GM21723 (cell line): ENCODE data around the gene GGTLC3.
"Not testable (repeated sequence)": the region's sequence is repeated elsewhere in the genome, so short reads cannot be mapped to it uniquely, and the experiment has no call there.

Experiments
- ATAC-seq: cut with Tn5 transposase; IDR thresholded peaks from one replicate; pipeline ENCODE4 v1.9.1; 2021; ENCODE audit warnings: mild to moderate bottlenecking, moderate library complexity; ENCODE audit not compliant: unreplicated experiment

The GGTLC3 gene

DNA sequence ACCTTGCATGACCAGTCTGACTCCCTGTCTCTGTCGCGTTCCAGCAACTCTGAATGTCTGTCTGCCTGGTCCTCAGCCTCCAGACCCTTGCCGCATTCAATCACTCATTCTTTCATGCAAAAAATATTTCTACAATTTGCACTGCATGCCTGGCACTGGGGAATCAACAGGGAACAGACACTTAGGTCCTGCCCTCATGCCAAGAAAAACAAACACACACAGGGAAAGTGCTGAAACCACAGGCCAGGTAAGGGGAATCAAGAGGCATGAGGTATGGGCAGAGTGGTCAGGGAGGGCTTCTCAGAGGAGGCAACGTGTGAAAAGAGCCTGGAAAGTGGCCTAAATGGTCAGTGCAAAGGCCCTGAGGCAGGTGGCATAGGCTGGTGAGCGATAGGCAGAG lies at the start of gene GGTLC3:
TSS of gene GGTLC3 (minus strand) at position 101 of the 400 bp plus-strand sequence. CDS start 264 bp downstream, outside the sequence.
- not testable (repeated sequence) for ATAC-seq

DNA sequence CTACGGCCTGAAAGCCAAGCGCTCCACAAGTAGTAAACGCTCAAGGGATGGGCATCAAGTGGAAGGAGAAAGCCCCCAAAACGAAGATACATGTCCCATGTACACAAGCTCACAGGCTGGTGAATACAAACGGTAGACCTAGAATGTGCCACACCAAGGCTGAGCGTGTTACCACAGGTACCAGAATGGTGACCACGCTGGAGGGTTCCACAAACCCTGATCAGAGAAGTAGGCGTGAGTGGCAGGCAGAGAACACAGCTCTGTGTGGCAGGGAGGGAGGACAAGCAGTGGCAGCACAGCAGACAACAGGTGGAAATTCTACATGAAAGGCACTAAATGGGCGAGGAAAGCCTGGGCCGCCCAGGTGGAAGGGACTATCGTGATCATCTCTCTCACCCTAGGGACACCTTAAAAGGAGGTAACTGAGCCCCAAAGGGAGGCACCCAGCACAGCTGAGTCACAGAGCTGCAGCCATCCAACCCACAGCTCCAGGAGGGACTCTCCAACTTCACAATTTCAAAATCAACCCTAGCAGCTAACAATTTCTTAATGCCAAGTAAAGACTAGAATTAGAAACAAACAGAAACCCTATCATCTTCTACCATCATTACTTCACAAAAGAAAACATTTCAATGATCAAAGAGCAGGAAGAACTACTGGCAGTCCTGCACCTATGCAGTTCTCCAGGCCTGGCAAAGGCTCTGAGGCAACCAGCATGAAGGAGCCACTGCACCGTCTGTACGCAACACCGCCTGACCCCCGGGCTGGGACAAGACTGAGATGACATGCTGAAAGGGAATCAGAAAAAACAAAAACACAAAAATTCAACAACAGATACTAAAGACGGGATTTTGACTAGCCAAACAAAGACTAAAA lies 42.4 kb upstream of the GGTLC3 start:
- not testable (repeated sequence) for ATAC-seq

- ATAC-seq, result not testable (repeated sequence)
Measured at GRCh38 chr22:18558939-18559338, 41.0 kb upstream of the GGTLC3 start.

DNA sequence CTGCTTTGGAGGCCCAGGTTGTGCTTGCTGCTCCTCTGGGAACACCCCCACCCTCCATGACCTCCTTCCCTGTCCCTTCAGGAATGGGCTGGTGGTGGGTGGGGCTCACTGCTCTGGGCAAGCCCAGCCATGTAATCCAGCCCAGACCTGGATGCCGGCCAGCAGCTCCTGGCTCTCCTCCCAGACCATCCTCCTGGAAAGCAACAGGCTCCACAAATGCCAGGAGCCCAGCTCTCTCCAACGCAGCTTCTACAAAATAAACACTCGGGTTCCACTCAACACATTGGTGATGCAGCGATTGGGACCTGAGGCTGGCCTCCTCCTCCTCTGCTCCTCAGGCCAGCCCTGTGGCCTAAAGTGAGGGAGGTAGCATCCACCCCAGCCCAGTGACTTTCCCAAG lies 40.6 kb upstream of the GGTLC3 start:
- ATAC-seq, result not testable (repeated sequence)

GRCh38 chr22:18554280-18555256 lies 36.6 kb upstream of the GGTLC3 start:
- not testable (repeated sequence) for ATAC-seq

DNA sequence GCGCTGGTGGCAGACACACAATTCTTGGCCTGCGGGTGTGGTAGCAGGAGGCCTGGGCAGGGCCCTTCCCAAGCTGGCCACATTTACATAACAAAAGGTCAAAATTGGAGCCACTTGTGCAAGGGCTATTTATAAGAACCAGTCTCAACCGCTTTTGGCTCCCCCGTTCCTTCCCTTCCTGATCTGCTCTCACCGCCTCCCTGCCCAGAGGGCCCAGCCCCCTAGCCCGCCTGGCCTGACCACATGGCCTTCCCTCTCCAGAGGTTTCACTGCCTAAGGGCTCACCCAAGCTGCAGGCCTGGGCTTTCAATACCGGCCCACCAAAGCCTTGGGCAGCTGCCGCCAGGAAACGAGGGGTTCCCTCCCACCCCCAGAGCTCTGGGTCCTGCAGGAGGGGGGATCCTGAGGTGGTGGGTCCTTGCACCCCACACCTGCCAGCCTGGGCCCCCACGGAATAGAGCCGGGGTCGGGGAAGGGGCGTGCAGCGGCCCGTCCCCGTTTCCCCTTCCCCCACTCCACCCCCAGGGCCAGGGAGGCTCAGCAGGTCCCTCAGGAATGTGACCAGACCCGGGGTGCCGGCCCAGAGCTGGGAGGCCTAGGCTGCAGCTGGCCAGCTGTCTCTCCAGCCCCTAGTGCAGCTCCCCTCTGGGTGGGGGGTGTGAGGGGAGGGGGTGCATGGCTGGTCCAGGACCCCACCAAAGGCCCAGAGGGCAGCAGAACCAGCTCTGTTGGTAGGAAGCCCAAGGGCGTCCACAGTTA lies 35.1 kb upstream of the GGTLC3 start:
- not testable (repeated sequence) for ATAC-seq

- ATAC-seq, result not testable (repeated sequence)
Measured at GRCh38 chr22:18551046-18551445, 33.1 kb upstream of the GGTLC3 start.

DNA sequence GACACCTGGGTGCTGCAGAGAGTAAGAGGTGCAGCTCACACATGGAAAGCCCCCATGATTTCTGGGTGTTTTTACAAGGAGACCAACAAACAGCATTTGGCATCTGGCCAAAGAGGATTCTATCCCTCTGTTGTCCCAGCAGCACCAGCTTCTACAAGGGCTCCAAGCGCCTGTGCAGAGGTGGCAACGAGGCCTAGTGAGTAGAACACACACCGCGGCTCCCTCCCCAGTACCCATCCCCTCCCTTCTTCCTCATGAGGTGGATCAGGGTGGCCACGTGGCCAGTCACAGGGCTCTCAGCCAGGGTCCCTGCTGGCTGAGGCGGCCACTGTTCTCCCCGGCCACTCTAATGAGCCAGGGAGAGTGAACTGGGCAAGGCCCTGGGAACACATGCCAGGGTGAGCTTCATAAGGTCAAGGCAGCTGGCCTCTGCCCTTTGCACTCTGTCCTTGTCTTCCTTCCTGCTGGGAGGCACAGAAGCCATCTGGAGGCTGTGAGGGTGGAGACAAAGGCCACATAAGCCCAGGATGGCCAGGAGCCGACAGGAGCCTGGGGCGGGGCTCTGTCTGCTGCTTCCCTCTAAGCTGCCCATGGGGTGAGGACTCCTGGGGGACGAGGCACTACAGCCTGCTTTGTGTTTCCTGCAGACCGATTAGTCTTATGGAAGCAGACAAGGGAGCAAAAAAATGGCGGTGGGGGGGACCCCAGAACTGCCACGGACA lies 31.7 kb upstream of the GGTLC3 start:
- not testable (repeated sequence) for ATAC-seq

DNA sequence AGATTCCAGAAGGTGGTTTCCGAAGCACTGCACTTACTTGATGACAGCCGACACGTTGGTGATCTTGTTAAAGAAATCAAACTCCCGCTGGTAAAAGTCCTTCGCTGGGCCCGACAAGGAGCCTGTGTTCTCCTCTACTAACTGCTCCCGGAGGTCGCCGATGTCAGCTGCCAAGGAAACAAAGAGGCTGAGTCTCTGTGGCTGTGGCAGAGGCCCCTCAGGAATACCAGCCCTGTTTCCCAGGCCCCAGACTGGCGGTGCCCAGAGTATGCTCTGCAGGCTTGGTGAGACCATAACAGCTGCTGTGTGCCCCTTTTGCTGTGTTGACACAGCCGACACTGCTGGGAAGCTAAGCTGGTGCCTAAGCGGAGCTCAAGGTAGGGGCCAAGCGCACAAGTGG lies 26.7 kb upstream of the GGTLC3 start:
- not testable (repeated sequence) for ATAC-seq

DNA sequence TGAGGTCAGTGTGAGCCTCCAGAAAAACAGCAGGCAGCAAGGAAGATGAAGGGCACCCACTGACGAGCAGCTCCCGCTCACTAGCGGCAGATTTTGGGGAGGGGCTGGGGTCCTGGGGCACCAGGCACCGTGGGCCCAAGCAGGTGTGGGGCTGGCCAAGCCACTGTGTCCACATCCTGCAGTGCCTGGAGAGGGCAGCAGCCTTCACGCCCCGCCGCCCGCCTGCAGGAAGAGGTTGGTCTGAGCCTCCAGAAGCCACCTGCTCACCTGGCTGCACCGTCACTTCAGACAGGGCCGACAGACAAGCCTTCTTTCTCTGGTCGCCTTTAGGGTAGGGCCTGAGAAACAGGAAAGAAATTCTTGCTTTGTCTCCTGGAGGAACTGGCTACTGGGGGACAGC lies 25.4 kb upstream of the GGTLC3 start:
- not testable (repeated sequence) for ATAC-seq

GRCh38 chr22:18539994-18540393 lies 22.0 kb upstream of the GGTLC3 start:
- ATAC-seq, result not testable (repeated sequence)

DNA sequence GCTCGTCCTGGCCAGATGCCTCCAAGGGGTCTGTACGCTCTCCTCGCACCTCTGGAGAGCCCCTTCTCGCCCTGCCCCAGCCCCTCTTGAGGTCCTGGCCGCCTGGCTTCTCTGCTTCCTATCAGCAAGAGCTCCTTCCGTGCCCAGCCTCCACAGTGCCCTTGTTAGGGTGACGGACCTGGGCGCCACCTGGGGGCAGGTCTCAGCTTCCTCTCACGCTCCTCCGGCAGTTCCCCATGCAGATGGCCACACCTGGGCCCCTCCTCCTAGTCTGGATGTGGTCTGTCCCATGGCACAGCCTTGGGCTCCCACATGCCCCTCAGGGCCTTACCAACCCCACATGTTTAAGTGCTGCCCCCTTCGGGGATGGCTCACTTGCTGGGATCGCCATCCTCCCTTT lies 16.4 kb upstream of the GGTLC3 start:
- not testable (repeated sequence) for ATAC-seq

GRCh38 chr22:18533633-18534032 lies 15.7 kb upstream of the GGTLC3 start:
- not testable (repeated sequence) for ATAC-seq

DNA sequence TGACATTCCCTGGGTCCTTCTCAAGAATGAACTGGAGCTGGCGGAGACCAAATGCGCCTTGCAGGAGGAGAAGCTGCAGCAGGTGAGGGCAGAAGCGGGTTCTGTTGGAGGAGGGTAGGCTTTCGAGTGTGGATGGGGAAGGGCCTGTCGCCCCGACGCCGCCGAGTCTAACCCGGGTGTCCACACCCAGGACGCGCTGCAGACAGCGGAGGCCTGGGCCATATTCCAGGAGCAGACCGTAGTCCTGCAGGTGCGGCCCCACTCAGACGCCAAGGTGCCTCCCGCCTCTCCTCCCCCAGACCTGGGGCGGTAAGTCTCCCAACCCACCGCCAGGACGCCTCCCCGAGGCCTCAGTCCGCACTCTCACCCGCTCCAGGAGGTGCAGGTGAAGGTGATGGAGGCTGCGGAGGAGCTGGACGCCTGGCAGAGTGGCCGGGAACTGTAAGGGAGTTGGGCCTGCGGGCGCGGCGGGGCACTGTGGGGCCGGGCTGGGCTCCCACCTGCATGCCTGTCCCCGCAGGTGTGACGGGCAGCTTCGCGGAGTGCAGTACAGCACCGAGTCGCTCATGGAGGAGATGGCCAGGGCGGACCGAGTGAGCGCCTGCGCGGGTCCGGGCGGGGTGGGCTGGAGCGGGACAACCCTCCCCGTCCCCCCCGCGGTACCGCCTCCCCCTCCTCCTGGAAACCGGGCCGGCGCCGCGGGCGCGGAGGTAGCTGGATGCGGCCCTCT lies 11.6 kb upstream of the GGTLC3 start:
- ATAC-seq, result peak; percentile 33

DNA sequence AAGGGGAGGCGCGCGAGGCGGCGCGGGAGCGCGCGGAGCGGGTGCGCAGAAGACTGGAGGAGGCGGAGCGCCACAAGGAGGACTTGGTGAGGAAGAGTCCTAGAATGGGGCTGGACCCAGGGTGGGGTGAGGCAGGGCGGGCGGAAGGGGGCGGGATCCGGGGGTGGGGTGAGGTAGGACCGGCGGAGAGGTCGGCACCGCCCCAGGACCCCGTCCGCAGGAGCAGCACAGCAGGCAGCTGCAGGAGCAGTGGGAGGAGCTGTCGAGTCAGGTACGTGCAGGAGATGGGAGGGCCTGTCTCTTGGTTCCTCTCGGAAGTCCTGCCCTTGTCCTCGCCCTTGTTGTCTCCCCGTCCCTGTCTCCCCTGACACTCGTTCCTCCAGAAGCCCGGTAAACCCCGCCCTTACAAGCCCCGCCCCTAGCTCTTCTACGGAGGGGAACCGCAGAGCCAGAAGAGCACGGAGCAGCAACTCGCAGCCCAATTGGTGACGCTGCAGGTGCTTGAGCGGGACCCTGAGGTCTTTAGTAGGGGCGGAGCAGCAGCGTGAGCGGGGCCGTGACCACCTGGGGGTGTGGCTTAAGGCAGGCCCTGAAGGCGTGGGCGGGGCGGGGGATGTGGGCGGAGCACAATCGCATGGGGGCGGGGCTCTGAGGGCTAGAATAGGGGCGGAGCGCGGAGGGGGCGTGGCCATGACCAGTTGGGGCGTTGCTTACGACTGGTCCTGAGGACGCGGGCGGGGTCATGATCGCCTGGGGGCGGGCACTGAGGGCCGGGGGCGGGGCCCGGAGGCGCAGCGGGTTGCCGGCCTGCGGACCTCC lies 10.8 kb upstream of the GGTLC3 start:
- peak; percentile 66 for ATAC-seq

DNA sequence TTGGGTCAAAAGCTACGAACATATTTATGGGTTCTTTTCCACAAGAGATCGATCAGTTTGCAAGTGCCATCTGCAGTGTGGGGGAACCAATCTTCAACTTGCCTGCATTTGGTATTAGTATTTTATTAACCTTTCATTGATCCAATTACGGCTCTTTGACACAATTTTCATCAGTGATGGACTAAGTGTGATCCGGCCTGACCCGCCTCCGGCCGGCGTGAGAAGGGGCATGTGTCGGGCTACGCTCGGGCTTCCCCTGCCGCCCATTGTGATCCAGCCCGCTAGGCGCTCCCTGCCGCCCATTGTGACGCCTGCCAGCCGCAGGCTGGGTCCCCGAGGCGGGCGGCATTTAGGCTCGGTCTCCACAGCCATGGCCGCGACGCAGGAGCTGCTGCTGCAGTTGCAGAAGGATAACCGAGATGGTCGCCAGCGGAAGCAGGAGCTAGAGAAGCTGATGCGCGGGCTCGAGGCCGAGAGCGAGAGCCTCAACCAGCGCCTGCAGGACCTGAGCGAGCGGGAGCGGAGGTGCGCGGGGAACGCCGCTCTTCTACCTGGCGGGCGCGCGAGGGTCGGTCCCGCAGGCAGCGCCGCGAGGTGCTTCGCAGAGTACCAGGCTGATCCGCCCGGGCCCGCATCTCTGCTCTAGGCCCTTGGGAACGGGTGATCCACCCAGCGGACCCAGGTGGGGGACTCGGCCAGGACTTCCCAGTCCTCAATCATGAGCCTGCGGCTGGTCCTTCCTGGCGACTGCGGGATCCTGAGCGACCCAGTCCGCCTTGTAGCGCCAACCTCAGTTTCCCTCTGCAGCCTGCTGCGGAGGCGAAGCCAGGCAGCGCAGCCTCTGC lies 10.0 kb upstream of the GGTLC3 start, which contains the start of gene TMEM191B:
TSS of gene TMEM191B (plus strand) at position 51 of the 845 bp plus-strand sequence. CDS start at position 230, 179 bp downstream.
- ATAC-seq, result peak; percentile 37

DNA sequence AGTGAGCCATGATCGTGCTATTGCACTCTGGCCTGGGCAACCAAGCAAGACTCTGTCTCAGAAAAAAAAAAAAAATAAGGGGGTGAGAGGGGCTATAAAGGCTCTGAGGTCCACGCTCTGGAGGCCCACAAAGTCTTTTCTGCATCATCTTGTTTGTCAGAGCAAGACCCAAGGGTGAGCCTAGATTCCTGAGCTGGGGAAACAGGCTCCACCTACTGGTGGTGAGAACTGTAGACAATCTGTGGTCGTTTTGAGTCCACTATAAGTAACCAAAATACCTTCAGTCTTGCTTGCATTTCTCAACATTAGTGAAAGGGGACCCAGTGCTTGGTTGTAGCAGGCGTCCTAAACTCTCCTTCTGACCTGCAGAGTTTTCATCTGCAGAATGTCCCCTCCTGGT lies 5.4 kb upstream of the GGTLC3 start:
- ATAC-seq, result not testable (repeated sequence)
